HCT116 (cell line): Measurements from ENCODE around the gene USP31. TPM values are rescaled to one million over a fixed set of nuclear protein-coding genes. Genes with fewer than 3 reads are reported as not detected.

Experiments
- ATAC-seq: fragments of 200-7000 bp; cut with Tn5 transposase; 2 replicates; pipeline ENCODE4 v1.9.1; 2020; ENCODE audit warnings: mild to moderate bottlenecking, moderate library complexity
- BruUV-seq: library from RNA; stranded (reverse); fragments of 400-500 nt; replicated peaks from 2 replicates; lab custom pipeline; 2021; lab: Mats Ljungman, UMichigan
- CTCF ChIA-PET: fragments of 300-600 bp; sonication (Branson Sonifier 250); formaldehyde crosslinking; loops from one replicate; lab custom pipeline; 2021; ENCODE audit warnings: antibody characterized with exemption; lab: Charles Lee
- POLR2A ChIA-PET: fragments of 300-600, 350-600 bp; sonication (Branson Sonifier 250); formaldehyde crosslinking; loops from one replicate; lab custom pipeline; 2021; ENCODE audit warnings: antibody characterized with exemption; lab: Charles Lee
- RAD21 ChIA-PET, 2 experiments: fragments of 300-600 bp; sonication (Branson Sonifier 250); formaldehyde crosslinking; loops; one replicate each; lab custom pipeline; 2023; ENCODE audit warnings: low total read pairs in 2 of 2; ENCODE audit not compliant: uncharacterized antibody in 2 of 2, unreplicated experiment in 2 of 2, low non-redundant PET in 1 of 2; lab: Charles Lee
- DNase-seq: peaks from one replicate; pipeline ENCODE4 v3.0.0-alpha.2; 2010; ENCODE audit warnings: low read depth, low spot score
- H2AFZ ChIP-seq: fragments of 200-600 bp; shearing (Covaris generic), sonication (generic); 2 replicates; pipeline ENCODE4 v1.6.1; 2017; ENCODE audit warnings: low read depth, mixed run types, mixed read lengths, antibody characterized with exemption, low read length; ENCODE audit not compliant: poor library complexity, severe bottlenecking
- H3K27ac ChIP-seq: 2 replicates; pipeline ENCODE4 v1.5.1; 2012; ENCODE audit warnings: low read depth, low read length
- H3K27me3 ChIP-seq: fragments of 200-600 bp; sonication (generic); 2 replicates; pipeline ENCODE4 v1.6.1; 2016; ENCODE audit warnings: mixed run types, low read length, mixed read lengths; ENCODE audit not compliant: insufficient read depth
- H3K36me3 ChIP-seq, 2 experiments: fragments of 200-500 bp in 1 of 2; fragments of 200-600 bp in 1 of 2; sonication (Bioruptor generic) in 1 of 2; sonication (generic) in 1 of 2; 2 replicates each; pipeline versions ENCODE4 v1.5.1 to v1.6.1; 2014 to 2016; ENCODE audit warnings: low read length in 2 of 2, inconsistent platforms in 1 of 2, mixed read lengths in 1 of 2, mixed run types in 1 of 2; ENCODE audit not compliant: insufficient read depth in 2 of 2, control insufficient read depth in 1 of 2
- H3K4me1 ChIP-seq, 2 experiments: fragments of 200-600 bp in 1 of 2; sonication (generic) in 1 of 2; 2 replicates each; pipeline versions ENCODE4 v1.5.1 to v1.6.1; 2012 to 2017; ENCODE audit warnings: low read length in 2 of 2, inconsistent platforms in 1 of 2, mild to moderate bottlenecking in 1 of 2, mixed read lengths in 1 of 2, mixed run types in 1 of 2, moderate library complexity in 1 of 2; ENCODE audit not compliant: insufficient read depth in 2 of 2, control insufficient read depth in 1 of 2
- H3K4me2 ChIP-seq: fragments of 200-600 bp; sonication (generic); 2 replicates; pipeline ENCODE4 v1.6.1; 2017; ENCODE audit warnings: mixed run types, low read length, mixed read lengths
- H3K4me3 ChIP-seq, 2 experiments: fragments of 200-600 bp in 1 of 2; sonication (generic) in 1 of 2; replicated peaks in 1 of 2; 2 replicates each; pipeline ENCODE4 v1.5.1; 2011 to 2016; ENCODE audit warnings: low read length in 2 of 2, control low read depth in 1 of 2, low read depth in 1 of 2, mild to moderate bottlenecking in 1 of 2, mixed read lengths in 1 of 2, mixed run types in 1 of 2
- H3K79me2 ChIP-seq: fragments of 200-600 bp; sonication (generic); 2 replicates; pipeline ENCODE4 v1.6.1; 2017; ENCODE audit warnings: mild to moderate bottlenecking, mixed run types, low read length, moderate library complexity, mixed read lengths; ENCODE audit not compliant: insufficient read depth
- H3K9ac ChIP-seq: fragments of 200-600 bp; sonication (generic); 2 replicates; pipeline ENCODE4 v1.6.1; 2016; ENCODE audit warnings: low read length, mixed read lengths
- H3K9me2 ChIP-seq: fragments of 200-600 bp; sonication (generic), shearing (Covaris generic); 2 replicates; pipeline ENCODE4 v1.6.1; 2017; ENCODE audit warnings: mixed run types, mild to moderate bottlenecking, moderate library complexity; ENCODE audit not compliant: insufficient read depth
- H3K9me3 ChIP-seq, 2 experiments: fragments of 200-500 bp in 1 of 2; fragments of 200-600 bp in 1 of 2; sonication (Bioruptor generic) in 1 of 2; sonication (generic) in 1 of 2; 2 replicates each; pipeline ENCODE4 v1.6.1; 2014 to 2017; ENCODE audit warnings: low read length in 2 of 2, mixed read lengths in 2 of 2, inconsistent platforms in 1 of 2, low read depth in 1 of 2, mild to moderate bottlenecking in 1 of 2, mixed run types in 1 of 2, moderate library complexity in 1 of 2; ENCODE audit not compliant: control insufficient read depth in 1 of 2, insufficient read depth in 1 of 2
- H4K20me1 ChIP-seq: fragments of 200-600 bp; sonication (generic), shearing (Covaris generic); 2 replicates; pipeline ENCODE4 v1.6.1; 2017; ENCODE audit warnings: mixed run types, mild to moderate bottlenecking, moderate library complexity; ENCODE audit not compliant: insufficient read depth
- ATF3 ChIP-seq: IDR thresholded peaks from 2 replicates; pipeline ENCODE4 v1.6.1; 2012
- CEBPB ChIP-seq: IDR thresholded peaks from 2 replicates; pipeline ENCODE4 v1.6.1; 2012; ENCODE audit warnings: low read depth
- EGR1 ChIP-seq: IDR thresholded peaks from 2 replicates; pipeline ENCODE4 v1.6.1; 2012; ENCODE audit warnings: low read depth
- ELF1 ChIP-seq: IDR thresholded peaks from 2 replicates; pipeline ENCODE4 v1.6.1; 2012; ENCODE audit warnings: low read depth, borderline replicate concordance
- EZH2 ChIP-seq: fragments of 200-600 bp; sonication (generic); IDR thresholded peaks from 2 replicates; pipeline ENCODE4 v1.6.1; 2017; ENCODE audit warnings: antibody characterized with exemption, mixed run types
- EZH2phosphoT487 ChIP-seq: fragments of 200-600 bp; IDR thresholded peaks from 2 replicates; pipeline ENCODE4 v1.6.1; 2018; ENCODE audit warnings: antibody characterized with exemption, borderline replicate concordance
- FOSL1 ChIP-seq: IDR thresholded peaks from 2 replicates; pipeline ENCODE4 v1.6.1; 2012; ENCODE audit warnings: low read depth
- SIN3A ChIP-seq: IDR thresholded peaks from 2 replicates; pipeline ENCODE4 v1.6.1; 2012; ENCODE audit warnings: low read depth
- SP1 ChIP-seq: IDR thresholded peaks from 2 replicates; pipeline ENCODE4 v1.6.1; 2012; ENCODE audit warnings: low read depth
- YY1 ChIP-seq: IDR thresholded peaks from 2 replicates; pipeline ENCODE4 v1.6.1; 2011; ENCODE audit warnings: low read length, low read depth, moderate library complexity, mild to moderate bottlenecking; ENCODE audit not compliant: insufficient replicate concordance; ENCODE audit errors: extremely low read depth
- intact Hi-C: fragments of 100-400 bp; cut with micrococcal nuclease; formaldehyde crosslinking; loops from 2 replicates; pipeline ENCODE4 v1.10.0; 2022
- total RNA-seq: library from RNA; stranded (reverse); gene quantifications from one replicate; pipeline ENCODE4 v1.2.1, GENCODE V29; 2021; ENCODE audit not compliant: unreplicated experiment
- TF ChIP-seq, protein P1 (sequence below), 3 experiments: fragments of 200-600 bp in 1 of 3; sonication (generic) in 1 of 3; IDR thresholded peaks in 2 of 3; conservative IDR thresholded peaks in 1 of 3; 2 replicates each; pipeline ENCODE4 v1.5.1; 2012 to 2017; ENCODE audit warnings: low read depth in 2 of 3, low read length in 2 of 3, antibody characterized with exemption in 1 of 3, borderline replicate concordance in 1 of 3, control low read depth in 1 of 3, mild to moderate bottlenecking in 1 of 3, mixed read lengths in 1 of 3, mixed run types in 1 of 3, moderate library complexity in 1 of 3; ENCODE audit not compliant: insufficient read depth in 1 of 3
- TF ChIP-seq, protein P2 (sequence below): IDR thresholded peaks from 2 replicates; pipeline ENCODE4 v1.6.1; 2011; ENCODE audit warnings: mild to moderate bottlenecking, low read length, moderate library complexity; ENCODE audit not compliant: insufficient replicate concordance; ENCODE audit errors: extremely low read depth

Gene USP31
- total RNA-seq, 1 experiment from 2014 or later: 12.2 TPM

- ChIA-PET POLR2A (no interaction called here), RAD21 (no interaction called here), CTCF (no interaction called here)
- no peaks in the 10 kb centered on the region for H3K9me2 ChIP-seq
- DNase-seq: no peak
- no peak overlapping the region for H2AFZ ChIP-seq
- H3K27me3 ChIP-seq: no peaks in the 10 kb centered on the region
- intact Hi-C loops: no loop called here
- no peak for ATAC-seq
- H3K9ac ChIP-seq: no peak overlapping the region
- no peak overlapping the region for H3K4me2 ChIP-seq
- H3K4me3 ChIP-seq: no peak overlapping the region
- H4K20me1 ChIP-seq: no peaks in the 10 kb centered on the region
- peaks cover 2 to 10% of the 10 kb centered on the region in 2 experiments; a peak in 2 of 4 replicates for H3K4me1 ChIP-seq
- peaks cover 99% of the 10 kb centered on the region for H3K79me2 ChIP-seq
- H3K36me3 ChIP-seq: no peaks in the 10 kb centered on the region
- BruUV-seq: no TSS peak
- H3K9me3 ChIP-seq: no peaks in the 10 kb centered on the region
- no peak overlapping the region for H3K27ac ChIP-seq
- TF ChIP-seq CEBPB: no peak
- no peak for TF ChIP-seq ELF1
- no peak for TF ChIP-seq FOSL1
- TF ChIP-seq, protein P1, sequence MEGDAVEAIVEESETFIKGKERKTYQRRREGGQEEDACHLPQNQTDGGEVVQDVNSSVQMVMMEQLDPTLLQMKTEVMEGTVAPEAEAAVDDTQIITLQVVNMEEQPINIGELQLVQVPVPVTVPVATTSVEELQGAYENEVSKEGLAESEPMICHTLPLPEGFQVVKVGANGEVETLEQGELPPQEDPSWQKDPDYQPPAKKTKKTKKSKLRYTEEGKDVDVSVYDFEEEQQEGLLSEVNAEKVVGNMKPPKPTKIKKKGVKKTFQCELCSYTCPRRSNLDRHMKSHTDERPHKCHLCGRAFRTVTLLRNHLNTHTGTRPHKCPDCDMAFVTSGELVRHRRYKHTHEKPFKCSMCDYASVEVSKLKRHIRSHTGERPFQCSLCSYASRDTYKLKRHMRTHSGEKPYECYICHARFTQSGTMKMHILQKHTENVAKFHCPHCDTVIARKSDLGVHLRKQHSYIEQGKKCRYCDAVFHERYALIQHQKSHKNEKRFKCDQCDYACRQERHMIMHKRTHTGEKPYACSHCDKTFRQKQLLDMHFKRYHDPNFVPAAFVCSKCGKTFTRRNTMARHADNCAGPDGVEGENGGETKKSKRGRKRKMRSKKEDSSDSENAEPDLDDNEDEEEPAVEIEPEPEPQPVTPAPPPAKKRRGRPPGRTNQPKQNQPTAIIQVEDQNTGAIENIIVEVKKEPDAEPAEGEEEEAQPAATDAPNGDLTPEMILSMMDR (IDR thresholded peaks at IDR 0.05 in 2 of 3, conservative IDR thresholded peaks at IDR 0.05 in 1 of 3; ENCODE audit: borderline replicate concordance in 1 of 3, insufficient read depth in 1 of 3, low read depth in 2 of 3, low read length in 2 of 3): no peak
- TF ChIP-seq SIN3A: no peak
- TF ChIP-seq SP1: no peak
- no peak for TF ChIP-seq EZH2
- no peak for TF ChIP-seq EZH2phosphoT487
- no peak for TF ChIP-seq EGR1
- TF ChIP-seq, protein P2, sequence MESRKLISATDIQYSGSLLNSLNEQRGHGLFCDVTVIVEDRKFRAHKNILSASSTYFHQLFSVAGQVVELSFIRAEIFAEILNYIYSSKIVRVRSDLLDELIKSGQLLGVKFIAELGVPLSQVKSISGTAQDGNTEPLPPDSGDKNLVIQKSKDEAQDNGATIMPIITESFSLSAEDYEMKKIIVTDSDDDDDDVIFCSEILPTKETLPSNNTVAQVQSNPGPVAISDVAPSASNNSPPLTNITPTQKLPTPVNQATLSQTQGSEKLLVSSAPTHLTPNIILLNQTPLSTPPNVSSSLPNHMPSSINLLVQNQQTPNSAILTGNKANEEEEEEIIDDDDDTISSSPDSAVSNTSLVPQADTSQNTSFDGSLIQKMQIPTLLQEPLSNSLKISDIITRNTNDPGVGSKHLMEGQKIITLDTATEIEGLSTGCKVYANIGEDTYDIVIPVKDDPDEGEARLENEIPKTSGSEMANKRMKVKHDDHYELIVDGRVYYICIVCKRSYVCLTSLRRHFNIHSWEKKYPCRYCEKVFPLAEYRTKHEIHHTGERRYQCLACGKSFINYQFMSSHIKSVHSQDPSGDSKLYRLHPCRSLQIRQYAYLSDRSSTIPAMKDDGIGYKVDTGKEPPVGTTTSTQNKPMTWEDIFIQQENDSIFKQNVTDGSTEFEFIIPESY: no peak
- no peak for TF ChIP-seq ATF3
- no peak for TF ChIP-seq YY1
These were observed 7.1 kb downstream of the USP31 start for GRCh38 chr16:23141959-23142740.
